ENCODE results near the gene TRIP12. TPM values are rescaled to one million over a fixed set of nuclear protein-coding genes. Genes with fewer than 3 reads are reported as not detected.
A peak's percentile ranks its signal among the peaks of the same experiment; 100 is the strongest.
"Not testable (repeated sequence)": the region's sequence is repeated elsewhere in the genome, so short reads cannot be mapped to it uniquely, and the experiment has no call there.

TRIP12 gene
- polyA plus RNA-seq, 3 donors: 193 to 212 (median 207) TPM

DNA sequence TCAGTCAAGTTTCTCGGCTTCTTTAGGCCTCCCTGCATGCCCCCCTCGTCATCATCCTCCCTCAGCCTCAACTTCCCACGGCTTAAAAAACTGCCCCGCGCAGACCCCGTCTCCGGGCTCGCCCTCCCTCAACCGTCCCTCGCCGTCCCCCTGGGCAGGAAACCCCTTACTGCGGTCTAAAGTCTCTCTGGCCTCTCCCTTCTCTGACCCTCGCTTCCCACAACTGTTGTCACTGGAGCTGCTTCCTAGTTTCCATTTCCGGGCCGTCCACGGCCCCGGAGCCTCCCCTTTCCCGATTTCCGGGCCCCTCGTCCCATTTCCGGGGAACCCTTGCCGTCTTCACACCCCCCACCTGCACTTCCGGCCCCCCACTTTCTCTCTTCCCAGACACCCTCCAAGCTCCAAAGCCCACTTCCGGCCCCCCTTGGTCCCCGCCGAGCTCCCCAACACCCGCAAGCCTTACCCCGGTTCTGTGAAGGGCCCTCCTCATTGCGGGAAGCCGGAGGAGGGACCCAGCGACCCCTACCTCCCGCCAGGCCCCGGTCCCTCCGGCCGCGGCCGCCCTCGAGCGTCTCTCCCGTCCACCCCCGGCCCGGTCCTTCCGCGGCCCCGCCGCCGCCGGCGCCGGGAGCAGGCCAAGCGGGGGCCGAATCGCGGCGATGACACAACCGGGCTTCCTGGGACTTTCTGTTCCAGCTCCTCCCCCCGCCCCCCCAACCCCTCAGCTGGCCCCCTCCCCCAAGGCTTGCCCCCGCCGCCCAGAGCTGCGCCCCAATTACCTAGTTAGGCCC is 513 bp downstream of the TRIP12 start:
- peak; percentile 33 to 42 (median 35) for DNase-seq (ENCODE audit: low read depth in 3 of 3, low spot score in 2 of 3)

DNA sequence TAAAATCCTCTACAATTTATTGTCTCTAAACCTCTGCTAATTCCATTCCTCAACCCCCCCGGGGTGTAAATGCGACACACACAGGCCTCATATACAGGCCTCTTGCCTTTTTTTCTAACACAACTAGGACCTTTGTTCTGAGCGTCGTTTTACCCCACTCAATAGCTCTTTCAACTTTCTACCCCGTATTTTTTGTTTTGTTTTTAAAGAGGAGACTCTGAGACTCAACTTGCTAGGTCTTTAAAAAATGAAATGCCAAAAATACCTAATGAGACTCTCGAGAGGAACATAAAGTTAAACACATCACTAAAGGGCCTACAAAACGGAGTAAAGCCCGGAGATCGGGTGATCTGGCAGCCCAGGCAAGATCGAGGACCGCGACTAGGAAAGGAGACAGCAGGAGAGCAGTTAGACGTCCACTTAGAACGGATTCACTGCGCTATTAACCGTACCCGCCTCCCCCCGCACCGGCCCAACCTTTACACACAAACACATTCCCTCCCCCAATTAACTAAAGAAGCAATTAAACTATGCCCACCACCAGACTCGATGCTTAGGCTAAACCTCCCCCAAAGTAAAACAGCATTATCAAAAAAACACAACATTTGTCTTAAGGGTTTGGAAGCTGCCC is 1.7 kb downstream of the TRIP12 start:
- peak in 1 of 3 donors; percentile 14 for DNase-seq (ENCODE audit: low read depth in 3 of 3, low spot score in 2 of 3)

DNA sequence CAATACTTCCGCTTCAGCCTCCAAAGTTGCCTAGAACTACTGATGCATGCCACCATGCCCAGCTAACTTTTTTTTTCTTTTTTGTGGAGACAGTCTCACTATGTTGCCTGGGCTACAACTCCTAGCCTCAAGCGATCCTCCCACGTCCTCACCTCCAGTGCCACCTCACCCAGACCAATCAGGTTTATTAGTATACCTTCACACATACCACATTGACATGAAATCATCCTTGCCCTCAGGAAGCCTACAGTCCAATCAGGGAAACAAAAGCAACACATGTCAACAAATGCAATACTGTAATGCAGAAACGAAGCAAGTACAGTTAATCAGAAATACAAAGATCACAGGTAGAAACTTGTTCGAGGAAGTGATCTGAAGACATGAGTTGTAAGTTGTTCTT is 4.0 kb downstream of the TRIP12 start:
- DNase-seq (ENCODE audit: low read depth in 3 of 3, low spot score in 2 of 3): no peak

DNA sequence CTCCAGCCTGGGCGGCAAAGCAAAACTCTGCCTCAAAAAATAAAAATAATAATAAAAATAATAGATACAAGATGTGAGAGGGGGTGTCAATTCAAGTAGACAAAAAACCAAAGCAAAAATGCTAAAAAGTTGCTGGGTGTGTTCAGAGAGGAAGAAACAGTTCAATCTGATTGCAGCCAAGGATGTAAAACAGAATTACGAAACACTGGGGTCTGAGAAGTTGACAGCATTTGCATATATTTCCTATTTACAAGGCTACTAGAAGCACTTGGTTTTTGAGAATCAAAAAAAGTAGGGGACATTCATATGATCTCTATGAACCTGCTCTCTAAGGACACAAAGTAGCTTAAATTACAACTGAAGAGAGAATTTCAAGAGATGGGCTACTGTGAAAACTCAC is 7.6 kb downstream of the TRIP12 start:
- no peak for DNase-seq (ENCODE audit: low read depth in 3 of 3, low spot score in 2 of 3)

DNA sequence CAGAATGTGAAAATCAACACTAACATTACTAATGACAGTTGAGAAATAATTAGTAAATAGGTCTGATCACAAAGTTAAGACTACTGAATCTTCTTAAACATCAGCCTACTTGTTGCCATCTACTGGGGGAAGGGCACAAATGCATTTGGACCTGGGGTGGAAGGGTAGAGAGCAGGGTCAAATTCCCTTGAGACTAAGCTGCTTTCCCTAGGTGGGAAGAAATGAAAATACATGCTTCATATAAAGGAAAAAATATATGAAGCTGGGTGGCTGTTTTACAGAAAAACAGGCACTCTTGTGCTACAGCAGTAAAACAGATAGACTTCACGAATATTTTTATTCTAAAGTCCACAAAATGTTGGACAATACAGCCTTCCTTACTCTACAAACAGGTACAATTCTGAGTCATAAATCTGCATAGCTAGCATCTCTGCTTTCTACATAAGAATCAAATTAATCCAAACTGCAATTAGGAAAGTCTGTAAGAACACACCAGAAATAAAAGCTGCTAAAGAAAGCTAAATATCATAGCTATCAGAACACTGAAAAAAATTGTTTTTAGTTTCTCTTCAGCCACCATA is 10.9 kb downstream of the TRIP12 start:
- no peak for DNase-seq (ENCODE audit: low read depth in 3 of 3, low spot score in 2 of 3)

DNA sequence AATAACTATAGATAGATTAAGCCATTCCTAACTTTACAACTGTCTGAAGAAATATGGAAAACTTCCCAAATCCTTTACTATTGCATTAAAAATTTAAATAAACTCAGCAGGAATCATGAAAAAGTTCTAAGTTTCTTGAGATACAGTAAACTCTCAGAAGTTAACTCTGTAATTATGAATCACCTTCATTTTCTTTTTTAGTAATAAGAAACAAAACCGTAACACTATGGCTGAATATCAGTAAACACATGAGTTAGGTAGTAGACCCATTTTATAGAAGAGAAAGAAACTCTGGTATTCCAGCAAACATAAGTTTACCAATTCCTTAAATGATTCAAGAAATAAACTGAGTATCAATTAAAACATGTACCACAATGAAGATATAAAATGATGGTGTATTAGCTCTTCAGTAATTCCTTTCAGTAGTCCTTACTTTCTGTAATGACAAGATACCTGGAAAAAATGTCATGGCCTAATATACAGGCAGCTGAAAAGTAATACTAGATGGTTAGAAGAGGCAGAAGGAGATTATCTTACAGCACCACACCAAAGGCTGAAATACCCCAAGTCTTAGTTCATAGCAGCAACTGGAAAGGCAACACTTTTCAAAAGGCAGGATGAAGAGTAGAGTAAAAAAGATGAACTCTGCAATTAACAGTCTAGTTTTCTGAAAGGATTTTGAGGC is 11.5 kb downstream of the TRIP12 start:
- no peak for DNase-seq (ENCODE audit: low read depth in 3 of 3, low spot score in 2 of 3)

DNA sequence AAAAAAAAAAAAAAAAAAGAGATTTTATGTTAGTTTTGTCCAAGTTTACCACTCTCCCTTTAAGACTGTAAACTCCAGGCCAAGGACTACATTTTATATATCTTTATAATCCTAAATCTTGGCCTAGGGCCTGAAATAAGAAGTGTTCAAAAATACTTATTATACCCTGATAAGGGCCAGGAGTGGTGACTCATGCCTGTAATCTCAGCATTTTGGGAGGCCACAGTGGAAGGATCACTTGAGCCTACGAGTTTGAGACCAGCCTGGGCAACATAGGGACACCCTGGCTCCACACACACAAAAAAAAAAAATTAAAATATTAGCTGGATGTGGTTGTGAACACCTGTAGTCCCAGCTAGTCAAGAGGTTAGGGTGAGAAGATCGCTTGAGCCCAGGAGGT is 12.7 kb downstream of the TRIP12 start:
- no peak for DNase-seq (ENCODE audit: low read depth in 3 of 3, low spot score in 2 of 3)

DNA sequence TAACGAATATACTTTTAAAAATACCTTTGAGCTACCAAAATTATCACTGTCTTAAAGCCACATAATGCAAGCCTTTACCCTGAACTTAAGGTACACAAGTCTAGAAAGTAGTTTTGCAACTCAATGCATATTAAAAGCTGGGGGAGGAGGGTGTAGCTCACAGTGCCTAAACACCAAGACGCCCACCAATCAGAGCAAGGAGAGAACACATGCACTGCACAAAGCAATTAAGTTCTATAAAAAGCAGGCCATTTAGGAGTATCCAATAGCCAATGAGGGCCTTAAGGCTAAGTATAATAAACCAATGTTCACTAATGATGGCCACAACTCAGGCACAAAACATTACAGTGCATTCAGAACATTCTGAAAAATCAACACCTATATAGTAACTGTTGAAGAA is 16.2 kb downstream of the TRIP12 start:
- DNase-seq (ENCODE audit: low read depth in 3 of 3, low spot score in 2 of 3): no peak

DNA sequence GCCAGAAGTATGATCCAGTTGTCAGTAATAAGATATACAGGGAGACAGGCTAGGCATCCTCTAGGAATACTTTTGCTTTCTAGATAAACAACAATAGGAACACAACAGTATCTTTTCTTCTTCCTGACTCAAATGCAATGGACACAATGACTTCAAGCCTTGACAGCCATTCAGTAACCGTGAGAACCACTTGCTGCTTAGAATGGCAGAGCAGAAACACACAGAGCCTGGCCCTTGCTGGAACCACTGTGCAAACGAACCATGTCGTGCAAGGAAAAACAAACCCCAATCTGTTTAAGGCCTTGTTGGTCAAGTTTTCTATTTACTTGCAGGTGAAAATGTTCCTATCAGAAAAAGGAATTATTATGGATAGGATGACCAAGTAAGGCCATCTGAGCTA is 18.8 kb downstream of the TRIP12 start:
- no peak for DNase-seq (ENCODE audit: low read depth in 3 of 3, low spot score in 2 of 3)

DNA sequence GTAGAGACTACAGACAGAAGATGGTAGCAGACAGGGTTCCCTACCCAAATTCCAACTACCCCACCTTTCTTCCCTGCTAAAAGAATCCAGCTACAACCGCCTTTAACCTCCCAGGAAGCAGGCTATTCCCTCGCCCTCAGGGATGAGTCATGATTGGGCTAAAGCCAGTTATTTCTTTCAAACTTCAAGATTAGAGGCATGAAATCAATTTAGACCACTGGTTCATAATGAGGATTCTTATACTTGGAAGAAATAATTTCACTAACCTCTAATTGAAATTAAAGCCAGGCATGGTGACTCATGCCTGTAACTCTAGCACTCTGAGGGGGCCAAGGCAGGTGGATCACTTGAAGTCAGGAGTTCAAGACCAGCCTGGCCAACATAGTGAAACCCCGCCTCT is 20.0 kb downstream of the TRIP12 start:
- no peak for DNase-seq (ENCODE audit: low read depth in 3 of 3, low spot score in 2 of 3)

DNA sequence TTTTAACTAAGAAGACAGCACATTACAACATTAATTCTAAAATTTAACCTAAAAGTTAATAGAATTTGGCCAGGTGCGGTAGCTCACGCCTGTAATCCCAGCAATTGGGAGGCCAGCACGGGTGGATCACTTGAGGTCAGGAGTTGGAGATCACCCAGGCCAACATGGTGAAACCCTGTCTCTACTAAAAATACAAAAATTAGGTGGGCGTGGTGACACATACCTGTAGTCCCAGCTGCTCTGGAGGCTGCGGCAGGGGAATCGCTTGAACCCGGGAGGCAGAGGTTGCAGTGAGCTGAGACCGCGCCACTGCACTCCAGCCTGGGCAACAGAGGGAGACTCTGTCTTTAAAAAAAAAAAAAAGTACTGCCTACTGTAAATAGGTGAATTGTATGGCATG is 21.3 kb downstream of the TRIP12 start:
- DNase-seq (ENCODE audit: low read depth in 3 of 3, low spot score in 2 of 3): not testable (repeated sequence)

DNA sequence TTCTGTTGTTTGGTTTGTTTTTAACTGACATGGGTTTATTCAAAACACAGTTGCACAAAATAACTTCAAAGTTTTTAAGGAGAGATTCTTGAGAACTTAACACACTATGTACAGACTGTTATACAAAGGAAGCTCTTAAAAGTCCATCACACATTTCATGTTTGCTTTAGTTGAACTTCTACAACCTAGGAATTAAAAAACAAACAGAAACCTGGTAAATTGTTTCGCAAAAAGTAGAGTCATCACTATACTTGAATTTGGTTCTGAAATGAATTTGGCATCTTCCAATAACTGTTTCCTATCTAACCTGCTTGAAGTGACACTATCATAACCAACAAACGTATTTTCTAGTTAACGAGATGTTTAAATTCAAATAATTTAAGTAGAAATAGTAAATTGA is 21.8 kb downstream of the TRIP12 start:
- no peak for DNase-seq (ENCODE audit: low read depth in 3 of 3, low spot score in 2 of 3)

DNA sequence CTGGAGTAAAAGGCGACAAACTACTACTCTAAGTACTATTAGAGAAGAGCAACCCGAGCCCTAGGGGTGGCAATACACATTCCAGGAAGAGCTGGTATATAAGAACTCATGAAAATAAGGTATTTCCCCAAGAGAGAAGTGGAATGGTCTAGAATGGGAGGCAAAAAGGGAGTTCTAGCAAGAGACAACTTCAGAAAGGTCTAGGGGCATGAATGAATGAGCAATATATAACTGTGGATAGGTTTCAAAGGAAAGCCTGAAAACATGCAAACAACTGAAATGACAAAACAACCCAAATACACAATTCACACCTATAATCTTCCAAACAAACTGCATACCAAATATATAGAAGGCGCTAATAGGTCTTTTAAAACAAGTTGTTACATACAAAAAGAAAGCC is 22.2 kb downstream of the TRIP12 start:
- DNase-seq (ENCODE audit: low read depth in 3 of 3, low spot score in 2 of 3): no peak

DNA sequence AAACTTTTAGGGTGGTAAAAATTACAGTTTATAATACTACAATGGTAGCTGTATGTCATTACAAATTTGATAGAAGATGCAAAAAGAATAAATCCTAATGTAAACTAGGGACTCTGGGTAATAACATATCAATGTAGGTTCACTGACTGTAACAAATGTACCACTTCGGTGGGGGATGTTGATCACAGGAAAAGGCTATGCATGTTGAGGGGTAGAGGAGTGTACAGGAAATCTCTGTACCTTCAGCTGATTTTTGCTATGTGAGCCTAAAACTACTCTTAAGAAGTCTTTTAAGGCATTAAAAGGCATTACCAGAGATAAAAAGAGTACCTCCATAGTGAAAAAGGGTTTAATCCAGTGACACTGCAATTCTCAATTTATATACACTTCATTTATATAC is 25.0 kb downstream of the TRIP12 start:
- DNase-seq (ENCODE audit: low read depth in 3 of 3, low spot score in 2 of 3): no peak

DNA sequence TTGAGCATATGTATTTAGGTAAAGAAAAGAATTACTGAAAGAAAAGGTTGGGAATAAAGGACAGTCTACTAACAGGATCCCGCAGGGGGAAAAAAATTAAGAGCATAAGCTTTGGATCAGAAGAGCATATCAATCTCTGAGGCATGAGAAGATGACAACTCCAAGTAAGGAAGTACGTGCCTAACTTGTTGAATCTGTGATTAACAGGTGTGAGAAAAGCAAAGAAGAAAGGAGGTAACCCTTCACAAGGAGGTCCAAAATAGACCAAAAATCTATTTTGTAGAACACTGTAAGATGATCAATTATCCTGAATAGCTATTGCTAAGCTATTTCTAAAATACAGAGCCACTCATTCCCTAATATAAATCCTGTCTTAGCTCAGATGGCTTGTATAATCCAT is 32.8 kb downstream of the TRIP12 start:
- no peak for DNase-seq (ENCODE audit: low read depth in 3 of 3, low spot score in 2 of 3)

DNA sequence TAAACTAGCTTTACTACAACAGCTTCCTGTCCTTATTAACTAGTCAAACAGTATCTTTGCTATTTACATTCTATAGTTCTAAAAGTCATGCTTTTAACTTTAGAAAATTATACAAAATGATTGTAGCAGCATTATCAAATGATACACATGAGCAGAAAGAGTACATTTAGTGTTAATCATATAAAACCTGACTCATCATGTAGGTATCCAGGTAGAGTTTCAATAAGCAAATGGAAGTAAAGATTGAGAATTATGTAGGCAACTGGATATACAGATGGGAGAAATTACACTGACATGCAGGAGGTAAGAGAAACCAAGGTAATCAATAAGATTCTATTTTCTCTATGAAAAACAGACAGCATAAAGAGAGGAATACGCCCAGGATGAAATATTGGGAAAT is 33.8 kb downstream of the TRIP12 start:
- no peak for DNase-seq (ENCODE audit: low read depth in 3 of 3, low spot score in 2 of 3)

DNA sequence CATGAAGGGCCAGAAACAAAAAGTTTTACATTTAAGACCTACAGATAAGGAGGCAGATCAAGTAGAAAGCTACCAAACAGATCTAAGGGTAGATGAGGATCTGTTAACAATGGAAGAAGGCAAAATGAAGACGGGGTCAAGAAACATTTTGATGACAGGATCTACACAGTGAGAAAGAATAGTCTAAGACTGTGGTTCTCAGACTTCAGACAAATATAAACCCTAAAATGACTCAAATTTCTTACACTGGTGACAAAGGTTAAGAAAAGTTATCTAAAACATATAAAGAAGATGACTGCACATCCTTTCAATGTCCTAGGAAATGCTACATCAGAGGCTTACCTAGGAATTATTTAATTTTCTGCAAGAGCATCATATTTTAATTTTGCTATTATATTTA is 34.4 kb downstream of the TRIP12 start:
- DNase-seq (ENCODE audit: low read depth in 3 of 3, low spot score in 2 of 3): no peak

DNA sequence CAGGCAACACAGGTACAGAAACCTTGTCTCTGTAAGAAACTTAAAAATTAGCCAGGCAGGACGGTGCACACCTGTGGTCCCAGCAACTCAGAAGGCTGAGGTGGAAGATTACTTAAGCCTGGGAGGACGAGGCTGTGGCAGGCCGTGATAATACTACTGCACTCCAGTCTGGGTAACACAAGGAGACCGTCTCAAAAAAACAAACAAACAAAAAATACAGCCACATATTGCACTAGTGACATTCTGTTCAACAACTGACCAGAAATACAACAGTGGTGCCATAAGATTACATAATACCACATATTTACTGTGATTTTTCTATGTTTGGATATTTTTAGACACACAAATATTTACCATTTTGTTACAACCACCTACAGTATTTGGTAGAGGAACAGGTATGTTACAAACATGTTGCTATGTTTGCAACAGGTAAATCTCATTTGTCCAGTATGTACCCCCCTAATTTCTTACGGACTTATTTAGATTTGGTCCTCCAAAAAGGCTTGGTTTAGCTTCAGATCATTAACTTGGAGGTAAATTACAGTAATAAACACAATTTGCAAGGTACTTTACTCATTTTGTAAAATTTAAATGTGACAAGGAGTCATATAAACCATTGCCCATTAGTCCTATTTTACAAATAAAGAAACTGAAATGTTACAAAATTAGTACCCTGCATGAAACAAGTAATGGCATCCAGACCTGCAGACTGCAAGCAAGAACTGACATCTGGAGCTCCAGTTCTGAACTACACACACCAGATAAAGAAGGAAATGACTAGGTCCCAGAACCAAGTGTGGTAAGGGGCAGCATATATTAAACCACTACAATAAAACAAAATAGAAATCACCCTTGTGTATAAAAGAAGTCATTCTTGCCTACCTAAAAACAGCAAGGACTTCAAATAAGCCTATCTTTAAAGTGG is 36.8 kb downstream of the TRIP12 start:
- DNase-seq (ENCODE audit: low read depth in 3 of 3, low spot score in 2 of 3): no peak

DNA sequence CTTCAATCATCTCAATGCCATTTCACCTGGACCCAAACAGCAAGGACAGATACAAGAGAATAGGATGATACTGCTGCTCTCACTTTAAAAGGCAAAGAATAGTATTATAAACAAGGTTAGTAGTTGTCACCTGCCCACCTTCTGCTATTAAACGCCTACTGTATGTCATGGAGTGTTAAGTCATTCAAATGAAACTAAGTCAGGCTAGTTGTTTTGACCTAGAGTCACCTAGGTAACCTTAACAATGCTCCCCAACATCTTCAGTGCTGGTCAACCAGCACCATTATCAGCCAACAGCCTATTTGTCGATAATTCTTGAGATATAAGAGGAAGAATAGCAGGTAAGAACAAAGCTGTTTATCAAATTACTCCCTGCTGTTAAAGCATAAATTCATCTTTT is 39.2 kb downstream of the TRIP12 start:
- no peak for DNase-seq (ENCODE audit: low read depth in 3 of 3, low spot score in 2 of 3)

DNA sequence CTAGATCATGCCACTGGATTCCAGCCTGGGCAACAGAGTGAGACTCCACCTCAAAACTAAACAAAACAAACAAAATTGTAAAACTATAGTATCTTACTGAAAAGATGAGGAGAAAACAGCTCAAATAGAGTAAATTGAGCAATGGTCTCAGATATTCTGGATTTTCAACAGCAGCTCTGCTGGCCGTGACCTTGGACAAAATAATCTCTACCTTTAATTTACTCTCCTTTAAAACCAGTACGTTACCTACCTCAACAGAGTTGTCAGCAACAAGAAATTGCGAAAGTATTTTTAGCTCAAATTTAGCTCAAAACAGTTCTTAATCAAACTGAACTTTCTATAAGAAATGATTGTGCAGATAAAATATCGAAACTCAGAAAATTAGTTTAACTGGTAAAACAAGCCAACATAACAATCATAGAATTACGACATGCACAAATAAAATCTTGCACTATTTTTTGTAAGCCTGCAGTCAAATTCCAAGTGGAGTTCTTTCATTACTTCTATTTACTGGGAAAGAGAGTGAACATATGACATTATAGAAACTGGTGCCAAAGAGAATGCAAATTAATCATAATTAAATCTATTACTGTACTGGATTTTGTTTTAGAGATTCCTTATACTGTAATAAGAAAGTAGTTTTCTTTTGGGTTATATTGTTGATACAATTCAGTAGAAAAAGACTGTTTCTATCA is 40.8 kb downstream of the TRIP12 start:
- DNase-seq (ENCODE audit: low read depth in 3 of 3, low spot score in 2 of 3): no peak

Measured in right renal cortex interstitium (tissue), 3 donors.